ENCODE measurements around the gene TIPARP.

The TIPARP gene

DNA sequence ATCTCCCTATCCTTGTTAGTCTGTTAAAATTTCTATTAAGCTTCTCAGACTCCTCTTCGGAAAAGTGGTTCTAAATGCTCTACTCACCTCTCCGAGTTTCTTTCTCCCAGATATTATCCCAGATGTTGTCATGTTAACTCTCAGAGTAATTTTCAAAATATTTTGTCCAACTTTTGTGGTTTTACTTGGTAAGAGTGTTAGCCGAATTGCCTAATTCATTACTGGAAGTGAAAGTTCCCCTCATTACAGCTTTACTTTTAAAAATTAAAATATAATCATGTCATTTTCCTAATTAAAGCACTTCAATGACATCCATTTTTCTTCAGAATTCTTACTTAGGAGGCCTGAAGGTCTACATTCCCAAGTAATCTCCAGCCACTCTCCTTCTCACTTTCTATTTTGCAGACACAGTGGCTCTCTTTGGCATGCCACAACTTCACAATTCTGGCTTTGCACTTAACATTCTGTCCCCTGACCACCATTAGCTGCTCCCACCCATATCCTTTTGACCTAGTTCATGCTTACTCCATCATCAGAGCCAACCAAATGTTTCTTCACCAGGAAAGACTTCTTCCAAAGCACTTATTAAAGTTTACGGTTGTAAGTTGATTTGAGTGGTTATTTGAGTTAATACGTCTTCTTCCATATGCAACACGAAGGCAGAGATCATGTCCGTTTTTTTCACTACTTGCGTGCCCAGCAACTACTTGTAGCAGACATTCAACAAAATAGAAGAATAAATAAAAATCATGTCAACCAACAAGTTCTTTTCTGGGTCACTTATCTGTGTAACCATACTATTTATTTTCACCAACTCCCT, 10.2 kb upstream of the TIPARP start:
- no peak for DNase-seq (ENCODE audit: low spot score)
- no peak overlapping the region for H3K27ac ChIP-seq
- ChIA-PET POLR2A (ENCODE audit: low non-redundant PET) (no interaction called here), CTCF (interaction anchor here (1.6 kb wide), 1 partner anchor 9 kb away, joined by 4 read pairs; no protein-coding TSS in a partner anchor)
- TF ChIP-seq CTCF (conservative IDR thresholded peaks at IDR 0.05; ENCODE audit: low read depth), result no peak

- ChIA-PET CTCF (interaction anchor here (1.6 kb wide), 1 partner anchor 9 kb away, joined by 4 read pairs; no protein-coding TSS in a partner anchor), POLR2A (ENCODE audit: low non-redundant PET) (no interaction called here)
- H3K27ac ChIP-seq, result no peak overlapping the region
- TF ChIP-seq CTCF (conservative IDR thresholded peaks at IDR 0.05; ENCODE audit: low read depth), result no peak
- no peak for DNase-seq (ENCODE audit: low spot score)
Observed at GRCh38 chr3:156664831-156665178, 9.6 kb upstream of the TIPARP start.

DNA sequence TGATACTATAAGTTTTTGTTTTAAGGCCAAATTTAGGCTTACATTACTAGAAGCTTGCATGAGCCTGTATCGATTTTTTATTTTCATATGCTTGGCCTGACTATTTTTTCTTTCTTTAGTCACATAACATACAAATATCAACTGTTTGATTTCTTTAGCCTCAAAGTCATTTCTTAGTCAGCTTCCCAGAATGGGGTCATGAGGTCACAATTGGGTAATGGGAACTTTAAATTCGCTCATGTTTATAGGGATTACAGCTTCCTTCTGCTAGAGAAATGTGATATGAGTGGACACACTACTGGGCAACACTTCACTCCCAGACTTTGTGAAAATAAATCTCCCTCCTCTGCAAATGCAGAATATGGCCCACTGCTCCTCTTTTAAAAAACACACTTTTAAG, 9.1 kb upstream of the TIPARP start:
- POLR2A ChIA-PET (ENCODE audit: low non-redundant PET), result no interaction called here
- no peak for TF ChIP-seq CTCF (conservative IDR thresholded peaks at IDR 0.05; ENCODE audit: low read depth)
- DNase-seq (ENCODE audit: low spot score), result no peak
- H3K27ac ChIP-seq, result no peak overlapping the region
- CTCF ChIA-PET, result no interaction called here

GRCh38 chr3:156666073-156666472, 8.3 kb upstream of the TIPARP start:
- H3K27ac ChIP-seq, result no peak overlapping the region
- no peak for TF ChIP-seq CTCF (conservative IDR thresholded peaks at IDR 0.05; ENCODE audit: low read depth)
- POLR2A ChIA-PET (ENCODE audit: low non-redundant PET), result no interaction called here
- CTCF ChIA-PET, result no interaction called here
- DNase-seq (ENCODE audit: low spot score), result no peak

DNA sequence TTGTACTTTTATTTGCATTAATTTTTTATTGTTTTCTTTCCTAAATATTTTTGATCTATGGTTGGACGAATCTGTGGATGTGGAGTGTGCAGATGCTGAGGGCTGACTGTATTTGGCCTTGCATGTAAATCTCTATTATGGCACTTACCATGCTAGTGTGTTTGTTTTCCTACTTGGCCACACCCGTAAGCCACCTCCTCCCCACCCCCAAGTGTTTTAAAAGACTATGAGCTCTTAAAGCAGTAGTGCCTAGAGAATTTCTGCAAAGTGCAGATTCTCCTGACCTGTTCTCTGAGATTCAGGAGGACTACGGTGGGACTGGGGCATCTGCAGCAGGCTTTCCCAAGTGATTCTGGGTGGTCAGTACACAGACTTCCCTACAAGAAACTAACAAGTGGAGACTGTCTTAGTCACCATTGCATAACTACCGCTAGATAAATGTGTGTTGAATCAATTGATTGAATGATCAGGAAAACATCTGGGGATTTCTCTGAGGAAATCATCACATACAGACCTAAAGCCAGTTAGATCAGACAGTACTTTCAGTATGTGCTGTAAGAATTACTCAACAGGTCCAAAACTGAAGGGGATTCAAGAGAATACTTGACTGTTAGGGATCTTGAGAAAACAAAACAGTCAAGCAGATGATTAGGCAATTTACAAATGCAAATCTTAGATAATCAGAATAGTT, 6.2 kb upstream of the TIPARP start:
- ChIA-PET CTCF (no interaction called here), POLR2A (ENCODE audit: low non-redundant PET) (no interaction called here)
- TF ChIP-seq CTCF (conservative IDR thresholded peaks at IDR 0.05; ENCODE audit: low read depth), result no peak
- DNase-seq (ENCODE audit: low spot score), result no peak
- H3K27ac ChIP-seq, result no peak overlapping the region

- no peak for TF ChIP-seq CTCF (conservative IDR thresholded peaks at IDR 0.05; ENCODE audit: low read depth)
- ChIA-PET CTCF (interaction anchor here (0.5 kb wide), 1 partner anchor 1764 kb away, joined by 3 read pairs; no protein-coding TSS in a partner anchor), POLR2A (ENCODE audit: low non-redundant PET) (no interaction called here)
- no peak overlapping the region for H3K27ac ChIP-seq
- DNase-seq (ENCODE audit: low spot score), result no peak
Observed at GRCh38 chr3:156670077-156670476, 4.3 kb upstream of the TIPARP start.
